OCI-LY1 (cell line): ENCODE results near the gene VCL.

Experiments used
- H2AFZ ChIP-seq: fragments of 200-600 bp; sonication (generic), shearing (Covaris generic); 2 replicates; pipeline ENCODE4 v1.6.0; 2014; ENCODE audit warnings: antibody characterized with exemption, mild to moderate bottlenecking, low read length
- H3F3A ChIP-seq: fragments of 200-600 bp; sonication (generic), shearing (Covaris generic); 2 replicates; pipeline ENCODE4 v1.6.0; 2014; ENCODE audit warnings: mild to moderate bottlenecking, antibody characterized with exemption, low read length, moderate library complexity; ENCODE audit not compliant: insufficient read depth
- H3K27ac ChIP-seq: fragments of 200-600 bp; sonication (generic); 2 replicates; pipeline ENCODE4 v1.5.1; 2014; ENCODE audit warnings: low read length, mixed run types, mild to moderate bottlenecking, low read depth; ENCODE audit not compliant: poor library complexity, severe bottlenecking
- H3K27me3 ChIP-seq: fragments of 200-600 bp; sonication (generic); 2 replicates; pipeline ENCODE4 v1.6.0; 2014; ENCODE audit warnings: antibody characterized with exemption, mild to moderate bottlenecking, low read length, moderate library complexity; ENCODE audit not compliant: insufficient read depth
- H3K36me3 ChIP-seq: fragments of 200-600 bp; sonication (generic); 2 replicates; pipeline ENCODE4 v1.6.1; 2014; ENCODE audit warnings: mild to moderate bottlenecking, antibody characterized with exemption, low read length, moderate library complexity, mixed read lengths; ENCODE audit not compliant: insufficient read depth
- H3K4me1 ChIP-seq: fragments of 200-600 bp; sonication (generic); 2 replicates; pipeline ENCODE4 v1.5.1; 2014; ENCODE audit warnings: mild to moderate bottlenecking, low read length, moderate library complexity; ENCODE audit not compliant: insufficient read depth, severe bottlenecking
- H3K4me2 ChIP-seq: fragments of 200-600 bp; sonication (generic), shearing (Covaris generic); 2 replicates; pipeline ENCODE4 v1.6.1; 2014; ENCODE audit warnings: low read length
- H3K4me3 ChIP-seq: fragments of 200-600 bp; sonication (generic); 2 replicates; pipeline ENCODE4 v1.5.1; 2014; ENCODE audit warnings: low read length, low read depth, mild to moderate bottlenecking, mixed read lengths; ENCODE audit not compliant: poor library complexity, severe bottlenecking
- H3K79me2 ChIP-seq: fragments of 200-600 bp; shearing (Covaris generic); 2 replicates; pipeline ENCODE4 v1.6.1; 2016; ENCODE audit warnings: mixed run types, low read length, mixed read lengths; ENCODE audit not compliant: insufficient read depth
- H3K9ac ChIP-seq: fragments of 200-600 bp; sonication (generic), shearing (Covaris generic); 2 replicates; pipeline ENCODE4 v1.6.1; 2014; ENCODE audit warnings: mild to moderate bottlenecking, low read length, mixed read lengths
- H3K9me2 ChIP-seq: fragments of 200-600 bp; sonication (generic), shearing (Covaris generic); 2 replicates; pipeline ENCODE4 v1.6.1; 2014; ENCODE audit warnings: low read depth, mild to moderate bottlenecking, low read length, mixed read lengths
- H3K9me3 ChIP-seq: fragments of 200-600 bp; shearing (Covaris generic); 2 replicates; pipeline ENCODE4 v1.6.1; 2014; ENCODE audit warnings: low read length, mixed read lengths
- H4K20me1 ChIP-seq: fragments of 200-600 bp; sonication (generic), shearing (Covaris generic); 2 replicates; pipeline ENCODE4 v1.6.0; 2016; ENCODE audit warnings: mild to moderate bottlenecking, low read length; ENCODE audit not compliant: insufficient read depth
- EZH2 ChIP-seq: fragments of 200-600 bp; sonication (generic), shearing (Covaris generic); IDR thresholded peaks from 2 replicates; pipeline ENCODE4 v1.8.0; 2017; ENCODE audit warnings: borderline replicate concordance, mixed run types, mild to moderate bottlenecking, antibody characterized with exemption, low read length, moderate library complexity, mixed read lengths
- TF ChIP-seq, protein P1 (sequence below): fragments of 200-600 bp; sonication (generic), shearing (Covaris generic); IDR thresholded peaks from 2 replicates; pipeline ENCODE4 v1.5.1; 2017; ENCODE audit warnings: mild to moderate bottlenecking, antibody characterized with exemption, low read length, moderate library complexity, mixed read lengths

Gene VCL

DNA sequence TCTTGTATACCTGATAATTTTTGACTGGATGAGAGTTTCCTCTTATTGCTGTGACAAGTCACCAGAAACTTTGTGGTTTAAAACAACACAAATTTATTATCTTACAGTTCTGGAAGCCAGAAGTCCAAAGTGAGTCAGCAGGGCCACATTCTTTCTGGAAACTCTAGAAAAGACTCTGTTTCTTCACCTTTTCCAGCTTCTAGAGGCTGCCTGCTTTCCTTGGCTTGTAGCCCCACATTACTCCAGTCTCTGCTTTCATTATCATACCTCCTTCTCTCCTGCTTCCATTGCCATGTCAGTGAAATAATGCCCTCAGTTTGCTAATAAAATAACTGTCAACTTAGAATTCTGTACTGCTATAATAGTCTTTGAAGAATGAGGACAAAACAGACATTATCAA, 65.3 kb downstream of the VCL start:
- H3K4me3 ChIP-seq = no peak overlapping the region
- no peaks in the 10 kb centered on the region for H3F3A ChIP-seq
- no peak for TF ChIP-seq EZH2
- TF ChIP-seq, protein P1, sequence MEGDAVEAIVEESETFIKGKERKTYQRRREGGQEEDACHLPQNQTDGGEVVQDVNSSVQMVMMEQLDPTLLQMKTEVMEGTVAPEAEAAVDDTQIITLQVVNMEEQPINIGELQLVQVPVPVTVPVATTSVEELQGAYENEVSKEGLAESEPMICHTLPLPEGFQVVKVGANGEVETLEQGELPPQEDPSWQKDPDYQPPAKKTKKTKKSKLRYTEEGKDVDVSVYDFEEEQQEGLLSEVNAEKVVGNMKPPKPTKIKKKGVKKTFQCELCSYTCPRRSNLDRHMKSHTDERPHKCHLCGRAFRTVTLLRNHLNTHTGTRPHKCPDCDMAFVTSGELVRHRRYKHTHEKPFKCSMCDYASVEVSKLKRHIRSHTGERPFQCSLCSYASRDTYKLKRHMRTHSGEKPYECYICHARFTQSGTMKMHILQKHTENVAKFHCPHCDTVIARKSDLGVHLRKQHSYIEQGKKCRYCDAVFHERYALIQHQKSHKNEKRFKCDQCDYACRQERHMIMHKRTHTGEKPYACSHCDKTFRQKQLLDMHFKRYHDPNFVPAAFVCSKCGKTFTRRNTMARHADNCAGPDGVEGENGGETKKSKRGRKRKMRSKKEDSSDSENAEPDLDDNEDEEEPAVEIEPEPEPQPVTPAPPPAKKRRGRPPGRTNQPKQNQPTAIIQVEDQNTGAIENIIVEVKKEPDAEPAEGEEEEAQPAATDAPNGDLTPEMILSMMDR = no peak
- no peak overlapping the region for H3K4me2 ChIP-seq
- H3K36me3 ChIP-seq = no peaks in the 10 kb centered on the region
- no peak overlapping the region for H2AFZ ChIP-seq
- no peaks in the 10 kb centered on the region for H4K20me1 ChIP-seq
- H3K4me1 ChIP-seq = peaks cover 5% of the 10 kb centered on the region
- no peaks in the 10 kb centered on the region for H3K27me3 ChIP-seq
- no peaks in the 10 kb centered on the region for H3K9me3 ChIP-seq
- no peaks in the 10 kb centered on the region for H3K9me2 ChIP-seq
- no peaks in the 10 kb centered on the region for H3K79me2 ChIP-seq
- no peak overlapping the region for H3K9ac ChIP-seq
- H3K27ac ChIP-seq = no peak overlapping the region

DNA sequence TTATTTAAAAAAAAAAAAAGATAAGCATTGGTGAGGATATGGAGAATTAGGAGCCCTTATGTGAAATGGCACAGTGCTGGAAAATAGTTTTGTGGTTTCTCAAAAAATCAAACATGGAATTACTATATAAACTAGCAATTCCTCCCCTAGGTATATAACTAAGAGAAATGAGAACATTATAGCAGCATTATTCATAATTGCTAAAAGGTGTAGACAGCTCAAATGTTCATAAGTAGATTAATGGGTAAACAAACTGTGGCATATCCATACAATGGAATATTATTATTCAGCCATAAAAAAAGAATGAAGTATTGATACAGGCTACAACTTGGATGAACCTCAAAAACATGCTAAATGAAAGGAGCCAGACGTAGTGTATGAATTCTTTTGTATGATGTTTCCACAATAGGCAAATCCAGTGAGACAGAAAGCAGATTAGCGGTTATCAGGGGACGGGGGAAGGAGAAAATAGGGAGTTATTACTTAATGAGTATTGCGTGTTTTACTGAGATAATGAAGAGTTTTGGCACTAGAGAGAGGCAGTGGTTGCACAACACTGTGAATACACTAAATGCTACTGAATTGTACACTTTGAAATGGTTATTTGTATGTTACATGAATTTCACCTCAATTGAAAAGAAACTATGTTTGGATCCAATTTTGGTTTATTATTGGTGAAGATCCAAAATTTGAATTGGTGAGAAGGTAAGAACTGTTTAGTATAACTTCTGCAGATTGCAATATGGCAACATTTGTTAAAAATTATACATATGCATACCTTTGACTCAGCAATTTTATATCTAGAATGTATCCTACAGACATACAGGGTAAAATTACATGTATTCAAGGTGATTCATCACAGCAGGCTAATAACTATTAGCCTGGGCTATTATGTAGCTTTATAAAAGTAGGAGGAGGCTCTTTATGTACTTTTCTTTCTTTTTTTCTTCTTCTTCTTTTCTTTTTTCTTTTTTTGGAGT, 69.7 kb downstream of the VCL start:
- no peak overlapping the region for H3K9ac ChIP-seq
- no peak overlapping the region for H3K4me3 ChIP-seq
- no peaks in the 10 kb centered on the region for H3K9me2 ChIP-seq
- H3K79me2 ChIP-seq = no peaks in the 10 kb centered on the region
- H3K27ac ChIP-seq = no peak overlapping the region
- H3K9me3 ChIP-seq = no peaks in the 10 kb centered on the region
- H3K27me3 ChIP-seq = no peaks in the 10 kb centered on the region
- H3K4me2 ChIP-seq = no peak overlapping the region
- no peaks in the 10 kb centered on the region for H4K20me1 ChIP-seq
- H3F3A ChIP-seq = no peaks in the 10 kb centered on the region
- H2AFZ ChIP-seq = no peak overlapping the region
- H3K4me1 ChIP-seq = no peaks in the 10 kb centered on the region
- TF ChIP-seq EZH2 = no peak
- TF ChIP-seq, protein P1 = no peak
- no peaks in the 10 kb centered on the region for H3K36me3 ChIP-seq

DNA sequence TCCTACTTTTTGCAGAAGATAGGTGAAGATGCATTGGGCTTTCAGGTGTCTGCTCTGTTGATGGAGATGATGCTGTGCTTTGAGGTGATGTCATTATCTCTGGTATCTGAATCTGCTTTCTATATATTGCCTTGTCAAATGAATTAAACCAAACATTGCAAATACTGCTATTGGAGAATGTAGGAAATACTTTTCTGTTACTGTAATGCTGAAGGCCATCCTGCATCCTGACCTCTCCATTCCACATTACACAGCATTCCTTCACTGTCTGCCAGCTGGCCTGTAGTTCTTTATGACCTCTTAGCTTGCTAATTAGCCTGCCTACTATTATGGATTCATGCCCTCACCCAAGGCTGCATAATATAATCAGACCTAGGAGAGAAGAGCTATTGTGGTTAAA, 73.2 kb downstream of the VCL start:
- H3K27me3 ChIP-seq = no peaks in the 10 kb centered on the region
- H3K9me3 ChIP-seq = no peaks in the 10 kb centered on the region
- H3K4me3 ChIP-seq = no peak overlapping the region
- no peaks in the 10 kb centered on the region for H4K20me1 ChIP-seq
- TF ChIP-seq, protein P1 = no peak
- TF ChIP-seq EZH2 = no peak
- no peaks in the 10 kb centered on the region for H3F3A ChIP-seq
- H3K79me2 ChIP-seq = no peaks in the 10 kb centered on the region
- no peak overlapping the region for H2AFZ ChIP-seq
- no peak overlapping the region for H3K27ac ChIP-seq
- no peaks in the 10 kb centered on the region for H3K36me3 ChIP-seq
- H3K4me2 ChIP-seq = no peak overlapping the region
- H3K9ac ChIP-seq = no peak overlapping the region
- peaks cover 8% of the 10 kb centered on the region for H3K4me1 ChIP-seq
- H3K9me2 ChIP-seq = no peaks in the 10 kb centered on the region
